SW 1271 (cell line): ENCODE results near the gene CARM1.
"Not testable (repeated sequence)": the region's sequence is repeated elsewhere in the genome, so short reads cannot be mapped to it uniquely, and the experiment has no call there.

Experiments
- DNase-seq, 2 experiments: peaks; one replicate each; lab custom pipeline; 2025; lab: John Stamatoyannopoulos, UW

Gene CARM1

DNA sequence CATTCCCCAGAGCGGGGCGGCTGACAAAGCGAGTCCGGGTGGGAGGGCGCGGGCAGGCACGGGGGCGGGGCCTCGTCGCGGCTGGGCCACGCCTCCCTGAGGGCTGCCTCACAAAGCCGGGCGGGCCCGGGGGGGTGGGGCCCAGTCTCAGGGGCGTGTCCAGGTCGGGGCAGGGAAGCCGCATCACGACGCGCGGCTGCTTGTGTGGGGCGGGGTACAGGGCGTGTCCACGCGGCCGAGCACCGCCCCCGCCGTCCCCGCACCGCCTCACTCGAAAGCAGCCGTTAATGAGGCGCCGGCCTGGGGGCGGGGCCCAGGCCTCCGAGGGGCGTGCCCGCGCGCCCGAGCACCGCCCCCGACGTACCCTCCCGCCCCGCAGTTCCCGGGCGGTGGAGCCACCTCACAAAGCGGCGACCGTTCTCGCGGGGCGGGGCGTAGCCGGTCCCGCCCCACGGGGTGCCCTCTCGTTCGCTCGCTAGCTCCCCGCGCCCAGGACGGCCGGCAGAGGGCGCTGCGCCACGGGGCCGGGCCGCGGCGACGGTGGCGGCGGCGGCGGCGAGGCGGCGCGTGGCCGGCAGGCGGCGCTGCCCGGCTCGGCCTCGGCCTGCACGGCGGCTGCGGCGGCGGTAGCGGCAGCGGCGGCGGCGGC lies at the start of gene CARM1:
CARM1 (plus strand) TSS at position 599 of the 649 bp plus-strand sequence. CDS start 150 bp downstream, outside the sequence.
- peak; percentile 84 to 91 for DNase-seq

DNA sequence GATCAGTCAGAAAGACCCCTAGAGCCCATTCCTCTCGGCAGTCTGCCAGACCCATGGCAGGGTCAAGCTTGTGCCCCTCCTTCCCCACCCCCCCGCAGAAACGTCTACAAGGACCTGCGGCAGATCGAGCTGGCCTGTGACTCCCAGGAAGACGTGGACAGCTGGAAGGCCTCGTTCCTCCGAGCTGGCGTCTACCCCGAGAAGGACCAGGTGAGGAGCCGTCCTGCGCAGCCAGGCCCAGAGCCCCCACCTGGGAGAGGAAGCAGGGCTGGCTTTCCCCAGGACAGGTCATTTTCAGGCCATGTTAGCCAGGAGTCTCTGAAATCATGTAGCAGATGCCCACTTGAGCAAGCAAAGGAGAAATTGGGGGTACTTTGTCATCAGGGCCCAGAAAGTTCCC lies 47.7 kb upstream of the CARM1 start:
- no peak for DNase-seq

DNA sequence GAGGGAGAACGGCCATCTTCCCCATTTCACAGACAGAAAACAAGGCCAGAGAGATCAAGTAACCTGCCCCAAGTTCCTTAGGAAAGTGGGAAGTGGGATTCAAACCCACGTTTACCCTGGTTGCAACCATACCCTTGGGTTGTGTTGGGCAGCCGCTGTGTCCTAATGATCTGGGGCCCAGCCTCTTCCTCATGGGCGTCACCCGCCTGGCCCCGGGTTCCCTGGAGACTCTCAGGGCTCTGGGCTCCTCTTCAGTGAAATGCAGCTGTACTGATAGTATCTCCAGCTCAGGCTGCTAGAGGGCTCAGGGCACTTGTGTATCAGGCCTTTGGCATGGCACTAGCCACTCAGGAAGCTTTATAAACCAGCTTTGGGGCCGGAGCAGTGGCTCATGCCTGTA lies 45.1 kb upstream of the CARM1 start:
- no peak for DNase-seq

DNA sequence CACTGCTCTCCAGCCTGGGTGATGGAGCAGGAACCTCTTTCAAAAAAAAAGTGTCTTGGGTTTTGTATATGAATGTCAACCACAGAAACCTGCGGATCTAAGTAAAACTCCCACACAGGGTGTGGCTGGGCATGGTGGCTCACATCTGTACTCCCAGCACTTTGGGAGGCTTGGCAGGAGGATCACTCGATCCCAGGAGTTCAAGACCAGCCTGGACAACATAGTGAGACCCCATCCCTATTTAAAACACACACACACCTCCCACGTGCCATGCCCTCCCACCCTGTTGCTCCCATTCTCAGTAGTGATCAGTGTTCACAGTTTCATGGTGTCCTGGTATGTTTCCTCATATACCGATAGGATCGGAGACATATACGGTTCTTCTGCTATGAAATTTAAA lies 44.5 kb upstream of the CARM1 start:
- no peak for DNase-seq

DNA sequence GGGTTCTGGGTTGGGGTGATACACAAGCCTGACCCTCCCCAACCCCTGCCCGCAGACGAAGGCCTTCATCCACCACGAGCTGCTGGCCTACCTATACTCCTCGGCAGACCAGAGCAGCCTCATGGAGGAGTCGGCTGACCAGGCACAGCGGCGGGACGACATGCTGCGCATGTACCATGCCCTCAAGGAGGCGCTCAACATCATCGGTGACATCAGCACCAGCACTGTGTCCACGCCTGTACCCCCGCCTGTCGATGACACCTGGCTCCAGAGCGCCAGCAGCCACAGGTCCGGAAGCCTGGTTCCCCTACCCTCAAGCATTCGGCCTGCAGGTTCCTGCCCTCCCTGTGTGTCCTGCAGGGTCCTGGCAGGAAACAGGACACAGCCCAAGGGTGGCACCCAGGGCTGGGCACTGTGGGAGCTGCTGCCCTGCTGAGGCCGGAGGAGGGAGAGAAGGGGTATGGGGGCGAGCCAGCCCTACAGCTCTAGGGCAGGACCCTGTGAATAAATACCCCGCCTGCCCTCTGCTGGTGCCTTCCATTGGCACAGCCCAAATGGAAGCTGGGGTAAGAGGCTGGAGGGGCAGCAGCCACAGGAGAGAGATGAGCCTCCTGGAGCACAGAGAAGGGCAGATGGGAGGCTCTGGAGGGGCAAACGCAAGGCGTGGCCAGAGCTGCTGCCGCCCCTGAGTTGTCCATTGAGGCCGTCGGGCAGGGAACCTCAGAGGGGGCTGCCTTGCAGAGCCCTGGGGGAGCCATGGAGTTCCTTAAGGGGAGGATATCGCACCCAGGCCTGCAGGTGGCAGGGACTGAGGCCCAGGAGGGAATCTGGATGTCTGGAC lies 42.2 kb upstream of the CARM1 start:
- no peak for DNase-seq

DNA sequence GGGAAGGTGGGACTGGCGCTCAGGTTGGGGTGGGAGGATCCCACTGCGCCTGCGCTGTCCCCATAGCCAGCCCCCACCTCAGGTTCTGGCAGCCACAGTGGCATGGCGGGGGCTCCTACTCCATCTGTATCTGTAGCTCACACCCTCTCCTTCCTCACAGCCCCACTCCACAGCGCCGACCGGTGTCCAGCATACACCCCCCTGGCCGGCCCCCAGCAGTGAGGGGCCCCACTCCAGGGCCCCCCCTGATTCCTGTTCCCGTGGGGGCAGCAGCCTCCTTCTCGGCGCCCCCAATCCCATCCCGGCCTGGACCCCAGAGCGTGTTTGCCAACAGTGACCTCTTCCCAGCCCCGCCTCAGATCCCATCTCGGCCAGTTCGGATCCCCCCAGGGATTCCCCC lies 41.4 kb upstream of the CARM1 start:
- DNase-seq: no peak

DNA sequence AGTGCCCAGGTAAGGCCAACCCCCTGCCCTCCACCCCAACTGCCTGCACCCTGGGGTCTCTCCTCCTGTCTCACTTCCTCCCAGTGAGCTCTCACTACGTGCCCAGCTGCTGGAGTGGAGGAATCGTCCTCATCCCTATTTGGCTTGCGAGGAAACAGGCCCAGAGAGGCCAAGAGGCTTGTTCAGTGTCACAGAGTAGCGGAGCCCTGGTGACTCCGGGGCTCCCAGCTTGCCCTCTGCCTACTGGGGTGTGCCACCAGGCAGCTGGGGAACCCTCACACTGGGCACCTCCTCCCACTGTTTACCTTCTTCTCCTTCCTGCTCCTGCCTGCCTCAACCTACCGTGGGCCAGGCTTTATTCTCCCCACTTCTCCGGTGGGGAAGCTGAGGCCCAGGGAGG lies 41.0 kb upstream of the CARM1 start:
- no peak for DNase-seq

DNA sequence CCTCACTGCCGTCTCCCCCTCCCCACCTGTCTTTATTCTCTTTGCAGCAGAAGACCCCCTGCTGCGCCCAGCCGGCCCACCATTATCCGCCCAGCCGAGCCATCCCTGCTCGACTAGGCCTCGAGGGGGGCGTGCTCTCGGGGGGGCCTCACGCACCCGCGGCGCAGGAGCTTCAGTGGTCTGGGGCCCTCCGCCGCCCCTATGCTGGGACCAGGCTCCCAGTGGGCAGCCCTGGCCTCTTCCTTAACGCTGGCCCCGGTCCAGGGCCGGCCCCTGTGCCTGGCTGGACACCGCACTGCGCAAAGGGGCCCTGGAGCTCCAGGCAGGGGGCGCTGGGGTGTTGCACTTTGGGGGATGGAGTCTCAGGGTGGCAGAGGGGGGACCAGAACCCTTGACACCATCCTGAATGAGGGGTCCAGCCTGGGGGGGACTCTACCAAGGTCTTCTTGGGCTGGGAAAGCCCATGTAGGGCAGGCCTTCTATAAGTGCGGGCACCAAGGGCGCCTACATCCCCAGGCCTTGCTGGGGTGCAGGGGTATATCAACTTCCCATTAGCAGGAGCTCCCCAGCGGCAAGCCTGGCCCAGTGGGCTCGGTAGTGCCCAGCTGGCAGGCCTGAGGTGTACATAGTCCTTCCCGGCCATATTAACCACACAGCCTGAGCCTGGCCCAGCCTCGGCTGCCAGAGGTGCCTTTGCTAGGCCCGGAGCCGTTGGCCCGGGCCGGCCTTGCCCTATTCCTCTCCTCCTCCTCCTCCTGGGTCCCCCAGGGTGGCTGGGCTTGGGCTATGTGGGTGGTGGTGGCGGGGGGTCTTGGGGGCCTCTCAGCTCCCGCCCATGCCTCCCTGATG lies 40.2 kb upstream of the CARM1 start:
- DNase-seq: peak in 1 of 2 experiments; percentile 7

DNA sequence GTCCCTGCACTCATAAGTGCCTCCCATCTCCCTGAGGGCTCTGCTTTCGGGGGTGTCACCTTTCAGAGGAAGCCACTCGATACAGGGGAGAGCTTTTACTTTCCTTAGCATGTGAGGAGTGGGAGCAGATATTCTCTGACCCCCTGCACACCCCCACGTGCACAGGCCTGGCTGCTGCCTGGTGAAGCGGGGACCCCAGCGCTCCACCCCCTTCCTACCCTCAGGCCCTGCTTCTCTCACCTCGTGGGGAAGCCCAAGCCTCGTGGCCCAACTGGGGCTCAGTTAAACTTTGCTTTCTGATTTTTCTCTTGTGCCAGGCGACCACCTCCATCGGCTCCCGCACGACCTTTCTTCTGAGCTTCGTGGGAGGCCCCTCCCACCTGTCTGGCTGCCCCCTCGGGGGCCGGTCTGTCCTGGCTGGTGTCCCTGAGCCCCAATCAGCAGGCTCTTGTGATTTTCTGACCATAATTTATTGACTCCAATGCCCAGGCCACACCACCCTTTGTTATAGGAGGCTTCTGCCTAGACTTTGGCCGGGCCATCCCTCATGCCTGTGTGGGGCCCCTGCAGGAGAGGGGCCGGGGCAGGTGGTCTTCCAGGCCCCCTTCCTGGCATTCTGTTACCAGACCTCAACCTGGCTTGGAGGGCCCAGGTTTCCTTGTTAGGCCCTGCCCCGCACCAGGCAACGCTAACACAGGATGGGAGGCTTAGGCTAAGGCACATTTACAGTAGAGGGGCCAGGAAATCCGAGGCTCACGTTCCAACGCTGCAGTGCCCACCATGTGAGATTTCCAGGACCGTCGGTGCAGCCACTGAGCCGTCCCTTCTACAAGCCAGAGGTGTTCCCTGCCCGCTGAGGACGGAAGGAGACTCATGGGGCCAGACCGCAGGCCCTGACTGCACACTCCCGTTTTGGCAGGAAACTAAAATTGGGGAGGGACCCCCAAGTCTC lies 39.1 kb upstream of the CARM1 start:
- no peak for DNase-seq

DNA sequence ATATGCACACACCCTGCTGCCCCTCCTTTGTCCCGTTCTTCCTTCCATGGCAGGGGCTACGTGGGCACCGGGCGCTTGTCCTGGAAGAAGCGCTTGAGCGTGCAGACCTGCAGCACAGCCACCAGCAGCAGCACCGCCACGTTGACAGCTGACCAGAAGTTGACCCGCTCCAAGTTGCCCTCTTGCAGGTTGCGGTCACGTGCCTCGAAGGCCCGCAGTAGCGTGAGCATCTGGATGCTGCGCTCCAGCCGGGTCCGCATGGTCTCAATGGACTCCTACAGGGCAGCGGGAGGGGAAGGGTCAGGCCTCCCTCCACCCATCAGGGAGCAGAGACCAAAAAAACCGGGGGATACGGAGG lies 38.4 kb upstream of the CARM1 start:
- DNase-seq: no peak

DNA sequence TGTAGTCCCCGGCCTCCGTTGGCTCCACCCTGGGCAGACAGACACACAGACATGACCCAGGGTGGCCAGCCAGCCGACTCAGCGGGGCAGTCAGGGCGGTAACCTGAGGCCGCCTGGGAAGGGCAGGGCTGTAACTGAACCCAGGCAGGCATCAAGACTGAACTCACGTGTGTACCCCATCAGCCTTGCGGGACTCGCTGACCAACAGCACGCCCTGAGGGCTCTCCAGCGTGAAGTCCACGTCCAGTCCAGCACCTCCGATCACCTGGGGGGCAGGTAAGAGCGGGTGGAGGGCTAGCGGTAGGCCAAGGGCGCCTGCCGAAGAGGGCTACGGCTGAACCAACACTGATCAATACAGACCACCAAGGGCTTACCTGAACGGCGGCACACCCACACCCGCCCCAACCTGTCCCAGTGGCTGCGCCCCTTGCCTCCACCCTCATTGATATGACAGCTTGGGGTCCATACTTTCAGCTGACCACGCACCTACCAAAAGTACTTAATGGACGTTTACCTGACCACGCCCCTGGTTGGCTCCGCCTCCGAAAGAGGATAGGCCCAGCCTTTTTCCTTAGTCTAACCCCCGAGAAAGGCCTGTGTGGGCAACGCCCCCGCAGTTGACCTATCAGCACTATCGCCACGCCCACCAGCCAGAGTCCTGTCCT lies 36.1 kb upstream of the CARM1 start:
- DNase-seq: peak in 1 of 2 experiments; percentile 99

DNA sequence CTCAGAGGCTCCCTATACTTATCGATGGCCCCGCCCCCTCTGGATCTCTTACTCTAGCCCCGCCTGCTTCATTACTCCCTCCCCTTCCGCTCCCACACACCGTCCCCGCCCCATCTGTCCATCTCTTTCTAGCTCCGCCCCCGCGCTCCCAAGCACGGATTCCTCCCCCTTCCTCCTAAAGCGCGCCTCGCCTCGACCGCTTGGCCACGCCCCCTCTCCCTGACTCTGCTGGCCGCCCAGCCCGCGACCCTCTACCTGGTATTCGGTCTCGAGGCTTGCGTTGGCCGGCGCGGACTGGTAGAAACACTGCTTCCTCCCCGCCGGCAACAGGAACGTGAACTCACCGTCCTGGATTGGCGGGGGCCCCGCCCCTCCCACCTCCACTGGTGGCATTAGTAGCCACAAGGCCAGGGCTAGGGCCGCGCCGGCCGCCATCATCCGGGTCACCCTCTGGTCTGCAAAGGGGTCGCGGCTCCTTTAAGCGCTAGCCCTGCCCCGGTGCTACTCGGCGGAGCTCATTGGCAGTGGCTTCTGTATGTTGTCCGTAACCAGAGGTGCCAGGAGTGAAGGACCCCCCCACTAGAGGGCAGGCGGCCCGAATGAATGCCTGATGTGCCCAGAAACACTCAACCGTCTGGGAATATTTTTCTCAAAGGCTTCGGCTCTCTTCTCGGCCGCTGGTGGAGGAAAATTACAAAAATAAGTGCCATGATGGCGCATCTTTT lies 35.4 kb upstream of the CARM1 start, which contains the start of gene TMED1:
TMED1 (minus strand) TSS at position 459 of the 725 bp plus-strand sequence; CDS start at position 438, 21 bp downstream.
- peak; percentile 87 to 99 for DNase-seq

DNA sequence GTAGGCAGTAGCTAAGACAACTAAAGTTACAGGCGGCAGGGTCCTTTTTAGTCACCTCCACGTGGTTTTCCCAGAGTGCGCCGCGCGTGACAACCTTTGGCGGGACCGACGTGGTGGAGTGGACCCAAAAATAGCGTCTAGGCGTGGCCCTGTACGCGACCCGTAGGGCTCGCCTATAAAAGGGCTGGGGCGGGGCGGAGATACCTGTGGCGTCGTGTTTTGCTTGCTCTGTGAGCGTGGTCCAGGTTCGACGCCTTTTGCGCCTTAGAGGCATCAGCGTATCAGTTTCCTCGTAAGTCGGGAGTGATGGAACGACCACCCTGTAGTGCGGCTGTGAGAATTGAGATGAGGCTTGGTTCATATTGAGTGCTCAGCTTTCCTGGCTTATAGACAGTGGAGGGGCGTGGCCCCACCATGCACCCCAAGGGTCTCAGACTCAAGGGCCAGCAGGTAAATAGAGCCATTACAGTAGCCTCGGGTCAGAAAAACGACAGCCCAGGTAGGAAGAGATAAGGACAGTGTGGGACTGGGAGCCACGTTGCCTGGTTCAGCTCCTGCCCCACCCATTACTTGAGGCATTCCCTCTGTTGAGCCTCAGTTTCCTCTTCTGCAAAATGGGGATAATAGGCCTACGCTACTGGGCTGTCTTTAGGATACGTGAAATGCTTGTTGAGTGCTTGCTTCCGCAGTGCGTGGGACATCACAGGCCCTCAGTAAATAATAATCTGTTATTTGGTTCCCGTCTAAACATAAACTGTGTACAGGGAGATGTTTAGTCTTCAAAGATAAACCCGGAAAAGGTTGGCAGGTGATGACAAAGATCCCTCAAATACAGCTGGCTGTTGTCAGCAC lies 34.6 kb upstream of the CARM1 start:
- peak; percentile 83 to 96 for DNase-seq

DNA sequence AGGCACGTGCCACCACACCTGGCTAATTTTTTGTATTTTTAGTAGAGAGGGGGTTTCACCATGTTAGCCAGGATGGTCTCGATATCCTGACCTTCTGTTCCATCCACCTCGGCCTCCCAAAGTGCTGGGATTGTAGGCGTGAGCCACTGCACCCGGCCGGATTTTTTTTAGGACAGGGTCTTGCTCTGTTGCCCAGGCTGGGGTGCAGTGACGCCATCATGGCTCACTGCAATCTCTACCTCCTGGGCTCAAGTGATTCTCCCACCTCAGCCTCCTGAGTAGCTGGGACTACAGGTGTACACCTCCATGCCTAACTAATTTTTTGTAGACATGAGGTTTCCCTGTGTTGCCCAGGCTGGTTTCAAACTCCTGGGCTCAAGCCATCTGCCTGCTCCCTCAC lies 33.7 kb upstream of the CARM1 start:
- DNase-seq: not testable (repeated sequence)

DNA sequence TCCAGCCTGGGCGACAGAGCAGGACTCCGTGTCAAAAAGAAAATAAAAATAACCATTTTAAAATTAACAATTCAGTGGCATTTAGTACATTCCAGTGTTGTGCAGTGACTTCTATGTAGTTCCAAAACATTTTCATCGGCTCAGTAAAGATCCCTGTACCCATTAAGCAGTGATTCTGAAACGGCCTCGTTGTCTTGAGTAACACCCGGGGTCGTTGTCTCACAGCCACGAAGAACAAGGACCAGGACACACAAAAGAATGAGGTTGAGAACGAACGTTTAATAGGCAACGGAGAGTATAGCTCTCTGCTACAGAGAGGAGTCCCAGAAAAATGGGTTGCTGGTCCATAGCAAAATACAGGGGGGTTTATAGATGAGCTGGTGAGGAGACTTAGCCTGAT lies 33.0 kb upstream of the CARM1 start:
- DNase-seq: no peak

DNA sequence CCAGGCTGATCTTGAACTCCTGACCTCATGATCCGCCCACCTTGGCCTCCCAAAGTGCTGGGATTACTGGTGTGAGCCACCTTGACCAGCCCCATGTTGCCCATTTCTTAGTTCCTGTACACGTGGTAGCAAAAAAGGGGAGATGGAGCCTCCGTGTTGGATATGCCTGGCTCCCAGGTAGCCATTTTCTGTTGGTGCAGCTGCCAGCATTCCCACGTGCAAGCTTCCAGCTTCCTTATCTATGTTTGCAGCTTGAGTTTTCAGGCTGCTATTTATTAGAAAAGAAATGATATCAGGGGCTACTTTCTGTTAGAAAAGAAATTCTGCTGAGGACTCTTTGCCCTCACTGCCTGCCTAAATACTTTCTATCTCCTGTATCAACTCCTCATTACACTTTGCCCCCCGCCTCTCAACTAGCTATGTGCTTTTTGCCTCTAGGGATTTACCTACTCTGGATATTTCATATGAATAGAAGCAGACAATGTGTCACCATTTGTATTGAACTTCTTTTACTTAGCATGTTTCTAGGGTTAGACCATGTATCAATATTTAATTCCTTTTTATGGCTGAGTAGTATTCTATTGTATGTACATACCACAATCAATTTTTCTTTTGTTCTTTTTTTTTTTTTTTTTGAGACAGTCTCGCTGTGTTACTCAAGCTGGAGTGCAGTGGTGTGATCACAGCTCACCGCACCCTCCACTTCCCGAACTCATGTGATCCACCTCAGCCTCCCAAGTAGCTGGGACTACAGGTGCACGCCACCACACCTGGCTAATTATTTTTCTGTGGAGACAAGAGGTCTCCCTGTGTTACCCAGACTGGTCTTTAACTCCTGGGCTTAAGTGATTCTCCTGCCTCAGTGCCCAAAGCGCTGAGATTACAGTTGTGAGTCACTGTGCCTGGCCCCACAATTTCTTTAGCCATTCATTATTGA lies 32.0 kb upstream of the CARM1 start:
- DNase-seq: no peak

DNA sequence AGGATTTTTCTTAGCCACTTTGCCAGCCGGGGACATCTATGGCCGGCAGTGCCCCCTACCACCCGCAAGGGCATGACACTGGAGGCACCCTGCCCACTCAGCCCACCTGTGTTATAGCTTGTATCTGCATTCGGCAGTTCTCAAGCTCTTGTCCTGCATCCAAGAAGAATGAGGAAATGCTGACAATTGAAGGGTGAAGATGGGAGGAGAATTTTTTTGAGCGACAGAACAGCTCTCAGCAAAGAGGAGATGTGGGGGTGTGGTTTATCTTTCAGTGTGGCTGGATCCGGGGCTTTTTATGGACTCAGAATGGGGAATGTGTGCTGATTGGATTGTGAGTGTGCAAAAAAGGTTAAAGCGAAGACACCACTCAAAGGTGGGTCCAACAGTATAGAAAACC lies 28.6 kb upstream of the CARM1 start:
- DNase-seq: no peak
